ENCODE measurements around the gene CMTM2.

- no peak for TF ChIP-seq CTCF (IDR thresholded peaks at IDR 0.05; ENCODE audit: low read depth, low read length)
- no peak for TF ChIP-seq POLR2A (IDR thresholded peaks at IDR 0.05; ENCODE audit: extremely low read depth, insufficient read length)
Observed at GRCh38 chr16:66551788-66552285, 27.4 kb upstream of the CMTM2 start.

All from NB4 (cell line).